Measurements from ENCODE around the gene KRTAP10-12. TPM values are rescaled to one million over a fixed set of nuclear protein-coding genes. Genes with fewer than 3 reads are reported as not detected.

KRTAP10-12 gene
- total RNA-seq, 1 experiment from 2014 or later = not detected

DNA sequence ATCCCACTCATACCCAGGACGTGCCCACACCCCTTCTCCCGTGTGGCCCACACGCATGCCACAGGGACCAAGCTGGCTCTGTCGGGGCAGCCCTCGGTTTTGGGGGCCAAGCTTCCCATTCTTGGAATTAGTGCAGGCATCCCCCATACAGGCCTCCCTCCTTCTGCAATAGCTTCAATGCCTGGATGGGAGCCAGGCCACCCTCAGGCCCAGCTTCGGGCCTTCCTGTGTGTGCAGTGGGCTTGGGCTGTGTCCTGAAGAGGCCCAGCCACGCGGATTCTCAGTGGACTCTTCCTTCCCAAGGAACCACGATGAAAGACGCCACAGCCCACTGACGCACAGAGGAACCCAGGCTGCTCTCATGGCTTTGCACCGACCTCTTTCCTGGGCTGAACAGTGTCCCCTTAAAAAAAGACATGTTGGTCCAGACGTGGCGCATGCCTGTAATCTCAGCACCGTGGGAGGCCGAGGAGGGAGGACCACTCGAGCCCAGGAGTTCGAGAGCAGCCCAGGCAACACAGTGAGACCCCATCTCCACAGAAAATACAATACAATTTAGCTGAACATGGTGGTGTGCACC, 47.4 kb upstream of the KRTAP10-12 start:
- intact Hi-C loops (cut with micrococcal nuclease; ENCODE audit: unreplicated experiment) = no loop called here
- BruUV-seq (replicated peaks) = no TSS peak
- Histone ChIP-seq H3K36me3 (ENCODE audit: insufficient read depth, low read length, poor library complexity, severe bottlenecking) (no peaks in the 10 kb centered on the region), H3K27ac (ENCODE audit: low read depth, low read length, poor library complexity, severe bottlenecking) (no peak overlapping the region), H3K9me3 (ENCODE audit: low read depth, low read length, poor library complexity, severe bottlenecking) (peaks cover 6% of the 10 kb centered on the region), H3K4me3 (ENCODE audit: low read depth, low read length, poor library complexity, severe bottlenecking) (no peak overlapping the region), H3K27me3 (replicated peaks; ENCODE audit: insufficient read depth, low read depth, low read length, poor library complexity) (no peaks in the 10 kb centered on the region), H3K4me1 (ENCODE audit: insufficient read depth, low read length, poor library complexity, severe bottlenecking) (no peaks in the 10 kb centered on the region)
- TF ChIP-seq, protein P1, sequence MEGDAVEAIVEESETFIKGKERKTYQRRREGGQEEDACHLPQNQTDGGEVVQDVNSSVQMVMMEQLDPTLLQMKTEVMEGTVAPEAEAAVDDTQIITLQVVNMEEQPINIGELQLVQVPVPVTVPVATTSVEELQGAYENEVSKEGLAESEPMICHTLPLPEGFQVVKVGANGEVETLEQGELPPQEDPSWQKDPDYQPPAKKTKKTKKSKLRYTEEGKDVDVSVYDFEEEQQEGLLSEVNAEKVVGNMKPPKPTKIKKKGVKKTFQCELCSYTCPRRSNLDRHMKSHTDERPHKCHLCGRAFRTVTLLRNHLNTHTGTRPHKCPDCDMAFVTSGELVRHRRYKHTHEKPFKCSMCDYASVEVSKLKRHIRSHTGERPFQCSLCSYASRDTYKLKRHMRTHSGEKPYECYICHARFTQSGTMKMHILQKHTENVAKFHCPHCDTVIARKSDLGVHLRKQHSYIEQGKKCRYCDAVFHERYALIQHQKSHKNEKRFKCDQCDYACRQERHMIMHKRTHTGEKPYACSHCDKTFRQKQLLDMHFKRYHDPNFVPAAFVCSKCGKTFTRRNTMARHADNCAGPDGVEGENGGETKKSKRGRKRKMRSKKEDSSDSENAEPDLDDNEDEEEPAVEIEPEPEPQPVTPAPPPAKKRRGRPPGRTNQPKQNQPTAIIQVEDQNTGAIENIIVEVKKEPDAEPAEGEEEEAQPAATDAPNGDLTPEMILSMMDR (conservative IDR thresholded peaks at IDR 0.05; ENCODE audit: low read depth, low read length) = no peak
- TF ChIP-seq EZH2 (IDR thresholded peaks at IDR 0.05; ENCODE audit: borderline replicate concordance, low read depth, low read length, poor library complexity, severe bottlenecking) = no peak
- no peak for DNase-seq (ENCODE audit: low spot score)
- ChIA-PET CTCF (no interaction called here), POLR2A (ENCODE audit: low non-redundant PET) (no interaction called here)

DNA sequence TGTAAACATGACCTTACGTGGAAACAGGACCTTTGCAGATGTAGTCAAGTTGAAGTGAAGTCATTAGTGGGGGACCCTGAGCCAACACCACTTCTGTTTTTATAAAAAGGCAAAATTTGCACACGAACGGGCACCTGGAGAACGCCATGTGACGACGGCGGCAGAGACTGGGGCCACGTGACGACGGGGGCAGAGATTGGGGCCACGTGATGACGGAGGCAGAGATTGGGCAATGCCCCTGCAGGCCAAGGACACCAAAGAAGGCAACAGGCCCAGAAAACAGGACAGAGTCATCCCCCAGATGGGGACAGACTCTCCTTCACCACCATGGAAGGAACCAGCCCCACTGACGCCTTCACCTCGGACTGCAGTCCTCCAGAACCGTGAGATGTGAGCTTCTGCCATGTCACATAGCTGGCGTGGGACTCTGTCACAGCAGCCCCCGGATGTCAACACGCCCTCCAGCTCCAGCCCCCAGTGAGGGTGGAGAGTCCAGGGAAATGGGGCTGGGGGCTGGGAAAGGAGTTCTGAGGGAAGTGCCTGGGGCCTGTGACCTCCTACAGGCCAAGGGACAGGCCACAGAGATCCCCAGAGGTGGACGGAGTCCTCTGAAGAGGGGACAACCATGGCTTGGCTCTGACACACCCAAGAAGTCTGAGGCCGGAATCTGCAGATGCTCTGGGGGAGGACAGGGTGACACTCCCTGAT, 46.6 kb upstream of the KRTAP10-12 start:
- intact Hi-C loops (cut with micrococcal nuclease; ENCODE audit: unreplicated experiment) = no loop called here
- no peaks in the 10 kb centered on the region for H3K9me3 ChIP-seq (ENCODE audit: low read depth, low read length, poor library complexity, severe bottlenecking)
- no peaks in the 10 kb centered on the region for H3K4me1 ChIP-seq (ENCODE audit: insufficient read depth, low read length, poor library complexity, severe bottlenecking)
- no peak for DNase-seq (ENCODE audit: low spot score)
- no peak overlapping the region for H3K27ac ChIP-seq (ENCODE audit: low read depth, low read length, poor library complexity, severe bottlenecking)
- TF ChIP-seq, protein P1 (conservative IDR thresholded peaks at IDR 0.05; ENCODE audit: low read depth, low read length) = no peak
- TF ChIP-seq EZH2 (IDR thresholded peaks at IDR 0.05; ENCODE audit: borderline replicate concordance, low read depth, low read length, poor library complexity, severe bottlenecking) = no peak
- BruUV-seq (replicated peaks) = no TSS peak
- no peaks in the 10 kb centered on the region for H3K27me3 ChIP-seq (replicated peaks; ENCODE audit: insufficient read depth, low read depth, low read length, poor library complexity)
- POLR2A ChIA-PET (ENCODE audit: low non-redundant PET) = interaction anchor here (0.5 kb wide), 1 partner anchor 150 kb away, joined by 3 read pairs; no protein-coding TSS in a partner anchor
- no peaks in the 10 kb centered on the region for H3K36me3 ChIP-seq (ENCODE audit: insufficient read depth, low read length, poor library complexity, severe bottlenecking)
- H3K4me3 ChIP-seq (ENCODE audit: low read depth, low read length, poor library complexity, severe bottlenecking) = no peak overlapping the region
- CTCF ChIA-PET = no interaction called here

DNA sequence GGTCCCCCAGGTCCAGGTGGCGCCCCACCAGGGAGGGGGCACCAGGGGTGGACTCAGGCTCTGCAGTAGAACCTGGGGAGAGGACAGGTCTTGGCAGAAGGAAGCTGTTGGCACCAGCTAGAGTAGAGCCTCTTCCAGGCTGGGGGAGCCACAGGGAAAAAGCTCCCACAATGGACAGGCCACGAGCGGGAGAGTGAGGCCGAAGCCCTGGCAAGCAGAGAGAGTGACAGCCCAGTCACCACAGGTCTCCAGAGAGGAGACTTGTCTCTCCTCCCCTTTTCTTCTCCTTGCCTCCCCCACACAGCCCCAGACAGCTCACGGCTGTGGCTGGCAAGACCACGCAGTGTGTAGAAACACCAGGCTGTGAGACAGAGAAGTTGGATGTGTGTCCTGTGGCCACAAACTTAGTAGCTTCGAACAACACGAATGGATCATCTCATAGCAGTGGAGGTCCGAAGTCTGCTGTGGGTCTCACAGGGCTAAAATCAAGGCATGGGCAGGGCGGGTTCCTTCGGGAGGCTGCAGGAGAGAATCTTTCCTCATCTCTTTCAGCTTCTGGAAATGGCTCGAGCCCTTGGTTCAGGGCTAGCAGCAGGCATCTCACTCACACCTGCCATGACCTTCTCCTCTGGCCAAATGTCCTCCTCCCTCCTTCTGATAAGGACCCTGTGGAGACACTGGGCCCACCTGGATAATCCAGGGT, 45.8 kb upstream of the KRTAP10-12 start:
- Histone ChIP-seq H3K36me3 (ENCODE audit: insufficient read depth, low read length, poor library complexity, severe bottlenecking) (no peaks in the 10 kb centered on the region), H3K4me1 (ENCODE audit: insufficient read depth, low read length, poor library complexity, severe bottlenecking) (no peaks in the 10 kb centered on the region), H3K27me3 (replicated peaks; ENCODE audit: insufficient read depth, low read depth, low read length, poor library complexity) (no peaks in the 10 kb centered on the region), H3K27ac (ENCODE audit: low read depth, low read length, poor library complexity, severe bottlenecking) (no peak overlapping the region), H3K4me3 (ENCODE audit: low read depth, low read length, poor library complexity, severe bottlenecking) (no peak overlapping the region), H3K9me3 (ENCODE audit: low read depth, low read length, poor library complexity, severe bottlenecking) (no peaks in the 10 kb centered on the region)
- TF ChIP-seq EZH2 (IDR thresholded peaks at IDR 0.05; ENCODE audit: borderline replicate concordance, low read depth, low read length, poor library complexity, severe bottlenecking) = no peak
- TF ChIP-seq, protein P1 (conservative IDR thresholded peaks at IDR 0.05; ENCODE audit: low read depth, low read length) = no peak
- ChIA-PET POLR2A (ENCODE audit: low non-redundant PET) (interaction anchor here (0.5 kb wide), 1 partner anchor 149 kb away, joined by 3 read pairs; no protein-coding TSS in a partner anchor), CTCF (no interaction called here)
- DNase-seq (ENCODE audit: low spot score) = no peak
- no TSS peak for BruUV-seq (replicated peaks)
- intact Hi-C loops (cut with micrococcal nuclease; ENCODE audit: unreplicated experiment) = no loop called here
